ENCODE data around the gene NLRC5.
"Not testable (repeated sequence)": the region's sequence is repeated elsewhere in the genome, so short reads cannot be mapped to it uniquely, and the experiment has no call there.

DNA sequence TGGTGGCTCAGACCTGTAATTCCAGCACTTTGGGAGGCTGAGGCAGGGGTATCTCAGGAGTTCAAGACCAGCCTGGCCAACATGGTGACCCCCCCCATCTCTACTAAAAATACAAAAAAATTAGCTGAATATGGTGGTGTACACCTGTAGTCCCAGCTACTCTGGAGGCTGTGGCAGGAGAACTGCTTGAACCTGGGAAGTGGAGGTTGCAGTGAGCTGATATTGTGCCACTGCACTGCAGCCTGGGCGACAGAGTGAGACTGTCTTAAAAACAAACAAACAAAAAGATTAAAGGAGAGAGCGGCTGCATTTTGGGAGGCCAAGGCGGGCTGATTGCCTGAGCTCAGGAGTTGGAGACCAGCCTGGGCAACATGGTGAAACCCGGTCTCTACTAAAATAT, 2.4 kb upstream of the NLRC5 start:
- TF ChIP-seq POLR2A (IDR thresholded peaks at IDR 0.05): not testable (repeated sequence)
- TF ChIP-seq, protein P1, sequence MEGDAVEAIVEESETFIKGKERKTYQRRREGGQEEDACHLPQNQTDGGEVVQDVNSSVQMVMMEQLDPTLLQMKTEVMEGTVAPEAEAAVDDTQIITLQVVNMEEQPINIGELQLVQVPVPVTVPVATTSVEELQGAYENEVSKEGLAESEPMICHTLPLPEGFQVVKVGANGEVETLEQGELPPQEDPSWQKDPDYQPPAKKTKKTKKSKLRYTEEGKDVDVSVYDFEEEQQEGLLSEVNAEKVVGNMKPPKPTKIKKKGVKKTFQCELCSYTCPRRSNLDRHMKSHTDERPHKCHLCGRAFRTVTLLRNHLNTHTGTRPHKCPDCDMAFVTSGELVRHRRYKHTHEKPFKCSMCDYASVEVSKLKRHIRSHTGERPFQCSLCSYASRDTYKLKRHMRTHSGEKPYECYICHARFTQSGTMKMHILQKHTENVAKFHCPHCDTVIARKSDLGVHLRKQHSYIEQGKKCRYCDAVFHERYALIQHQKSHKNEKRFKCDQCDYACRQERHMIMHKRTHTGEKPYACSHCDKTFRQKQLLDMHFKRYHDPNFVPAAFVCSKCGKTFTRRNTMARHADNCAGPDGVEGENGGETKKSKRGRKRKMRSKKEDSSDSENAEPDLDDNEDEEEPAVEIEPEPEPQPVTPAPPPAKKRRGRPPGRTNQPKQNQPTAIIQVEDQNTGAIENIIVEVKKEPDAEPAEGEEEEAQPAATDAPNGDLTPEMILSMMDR (IDR thresholded peaks at IDR 0.05): not testable (repeated sequence)

All from lower leg skin (tissue), 3 donors.